ENCODE data around the gene AS3MT. TPM values are rescaled to one million over a fixed set of nuclear protein-coding genes. Genes with fewer than 3 reads are reported as not detected.

AS3MT gene
- polyA plus RNA-seq, 3 donors, result 18.7 to 23.2 (median 20.8) TPM

DNA sequence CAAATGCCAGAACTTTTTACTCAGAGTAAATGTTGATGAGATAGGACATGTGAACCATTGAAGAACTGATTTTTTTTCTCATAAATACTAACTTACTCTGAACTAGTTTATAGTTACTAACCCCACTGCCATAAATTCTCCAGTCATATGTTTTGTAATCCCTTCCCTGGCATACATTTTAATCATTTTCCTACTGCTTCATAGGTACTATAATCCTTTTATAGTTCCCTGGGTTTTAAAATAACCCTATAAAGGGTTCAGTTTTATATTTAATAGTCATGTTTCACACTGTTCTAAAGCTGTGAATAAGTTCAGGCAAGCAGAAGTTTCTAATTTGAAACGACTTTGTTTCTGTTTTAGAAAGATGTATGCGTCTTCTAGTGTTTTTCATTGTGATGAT is 77.7 kb downstream of the AS3MT start:
- DNase-seq (ENCODE audit: extremely low read depth in 1 of 11, low read depth in 9 of 11, low spot score in 4 of 11), result no peak

DNA sequence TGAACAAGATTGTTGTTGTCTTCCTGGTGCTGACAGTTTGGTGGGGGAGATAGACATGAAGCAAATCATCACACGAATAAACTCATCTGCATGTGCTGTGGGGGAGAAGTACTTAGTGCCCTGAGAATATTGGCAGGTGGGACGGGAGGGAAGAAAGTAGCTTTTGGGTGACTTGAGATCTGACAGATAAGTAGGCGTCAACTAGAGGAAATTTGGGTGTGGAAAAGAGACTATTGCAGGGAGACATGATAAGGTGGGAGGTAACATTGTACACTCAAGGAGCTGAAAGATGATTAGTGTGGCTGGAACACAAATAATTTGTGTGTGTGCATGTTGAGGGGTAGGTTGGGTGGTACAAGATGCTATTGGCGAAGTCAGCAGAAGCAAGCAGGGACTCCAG is 78.9 kb downstream of the AS3MT start:
- DNase-seq (ENCODE audit: extremely low read depth in 1 of 11, low read depth in 9 of 11, low spot score in 4 of 11), result no peak

DNA sequence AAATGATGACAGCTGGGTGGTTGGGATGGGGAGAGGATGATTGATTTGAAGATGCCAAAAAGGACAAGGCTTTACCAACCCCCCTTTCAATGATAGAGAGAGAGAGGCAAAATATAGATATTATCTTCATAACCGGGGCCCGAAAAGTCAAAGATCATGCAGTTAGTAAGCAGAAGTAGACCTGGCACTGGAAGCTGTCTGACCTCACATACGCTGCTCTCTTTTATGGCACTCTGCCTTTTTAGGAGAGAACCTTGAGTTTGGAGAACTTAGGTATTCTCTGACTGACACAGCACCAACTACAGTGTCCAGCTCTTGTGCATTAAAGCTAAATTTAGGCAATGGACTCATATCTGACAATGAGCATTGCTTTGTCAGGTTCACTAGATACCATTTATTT is 79.5 kb downstream of the AS3MT start:
- DNase-seq (ENCODE audit: extremely low read depth in 1 of 11, low read depth in 9 of 11, low spot score in 4 of 11), result no peak

DNA sequence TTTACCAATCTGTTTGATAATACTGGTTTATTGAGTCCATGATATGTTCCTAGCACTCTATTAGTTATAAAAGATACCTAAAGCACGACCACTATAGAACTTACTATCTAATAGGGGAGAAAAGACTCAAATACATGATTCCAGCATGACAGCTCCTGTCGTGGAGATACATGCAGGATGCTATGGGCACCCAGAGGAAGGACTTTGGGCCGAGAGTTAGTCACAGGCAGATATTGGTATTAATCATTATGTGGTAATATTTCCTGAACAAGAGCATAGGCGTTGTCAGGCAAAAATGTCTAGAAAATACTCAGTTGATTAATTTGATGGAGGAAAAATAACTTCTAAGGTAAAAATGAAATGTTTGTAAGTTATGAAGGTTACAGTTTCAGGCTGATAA is 80.6 kb downstream of the AS3MT start:
- DNase-seq (ENCODE audit: extremely low read depth in 1 of 11, low read depth in 9 of 11, low spot score in 4 of 11), result no peak

DNA sequence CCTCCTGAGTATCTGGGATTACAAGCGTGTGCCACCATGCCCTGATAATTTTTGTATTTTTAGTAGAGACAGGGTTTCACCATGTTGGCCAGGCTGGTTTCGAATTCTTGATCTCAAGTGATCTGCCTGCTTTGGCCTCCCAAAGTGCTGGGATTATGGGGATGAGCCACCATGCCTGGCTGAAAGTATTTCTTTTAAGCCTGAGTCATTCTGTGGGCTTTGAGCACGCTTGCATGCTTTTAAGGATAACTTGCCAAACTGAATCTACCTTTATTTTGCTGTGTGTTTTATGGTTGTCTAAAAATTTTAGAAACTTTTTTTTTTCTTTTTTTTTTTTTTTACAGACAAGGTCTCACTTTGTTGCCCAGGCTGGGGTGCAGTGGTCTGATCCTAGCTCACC is 82.0 kb downstream of the AS3MT start:
- DNase-seq (ENCODE audit: extremely low read depth in 1 of 11, low read depth in 9 of 11, low spot score in 4 of 11), result no peak

Other genes with a start within 250 kb of the AS3MT start
- gene TRIM8, start 225.0 kb upstream of the AS3MT start, polyA plus RNA-seq (ENCODE audit: insufficient read length in 3 of 3), result 100 to 1,000 TPM; 124 to 132 (median 127) TPM
- 10 to 100 TPM; 27.5 to 35.8 (median 31.5) TPM for gene ARL3, start 155.1 kb upstream of the AS3MT start, polyA plus RNA-seq (ENCODE audit: insufficient read length in 3 of 3)
- gene SFXN2, start 154.8 kb upstream of the AS3MT start, polyA plus RNA-seq (ENCODE audit: insufficient read length in 3 of 3), result 10 to 100 TPM; 52.6 to 61.8 (median 58.4) TPM
- gene WBP1L, start 125.5 kb upstream of the AS3MT start, polyA plus RNA-seq (ENCODE audit: insufficient read length in 3 of 3), result 10 to 100 TPM; 40.9 to 48.8 (median 46.5) TPM
- under 1 TPM; 0.39 to 0.66 (median 0.54) TPM for gene CYP17A1, start 32.1 kb upstream of the AS3MT start, polyA plus RNA-seq (ENCODE audit: insufficient read length in 3 of 3)
- gene BORCS7, start 15.2 kb upstream of the AS3MT start, polyA plus RNA-seq (ENCODE audit: insufficient read length in 3 of 3), result 10 to 100 TPM; 49.8 to 60.3 (median 53.2) TPM
- 10 to 100 TPM in 2 of 3 donors, 1 to 10 TPM in 1; 9.8 to 11.4 (median 11.1) TPM for gene CNNM2, start 48.8 kb downstream of the AS3MT start, polyA plus RNA-seq (ENCODE audit: insufficient read length in 3 of 3)